PC-3 (cell line): ENCODE results near the gene PPHLN1. TPM values are rescaled to one million over a fixed set of nuclear protein-coding genes. Genes with fewer than 3 reads are reported as not detected.

ENCODE experiments used
- ATAC-seq: fragments of 200-7000 bp; cut with Tn5 transposase; 2 replicates; pipeline ENCODE4 v1.9.1; 2020; ENCODE audit warnings: mild to moderate bottlenecking, moderate library complexity
- BruUV-seq: library from RNA; stranded (reverse); fragments of 400-500 nt; replicated peaks from 2 replicates; lab custom pipeline; 2021; lab: Mats Ljungman, UMichigan
- CTCF ChIA-PET: fragments of 300-600 bp; sonication (Branson Sonifier 250); formaldehyde crosslinking; loops from one replicate; lab custom pipeline; 2022; ENCODE audit warnings: antibody characterized with exemption; lab: Charles Lee
- POLR2A ChIA-PET: fragments of 300-600 bp; sonication (Branson Sonifier 250); formaldehyde crosslinking; loops from one replicate; lab custom pipeline; 2022; ENCODE audit warnings: antibody characterized with exemption; ENCODE audit not compliant: unreplicated experiment; lab: Charles Lee
- DNase-seq: peaks from one replicate; pipeline ENCODE4 v3.0.0-alpha.2; 2015
- H2AFZ ChIP-seq: fragments of 300-600 bp; sonication (generic); 2 replicates; pipeline ENCODE4 v1.6.0; 2016; ENCODE audit warnings: antibody characterized with exemption, low read length
- H3F3A ChIP-seq: fragments of 300-600 bp; sonication (generic); one replicate; pipeline ENCODE4 v1.6.0; 2017; ENCODE audit warnings: antibody characterized with exemption, low read length, control low read depth, mild to moderate bottlenecking; ENCODE audit not compliant: unreplicated experiment
- H3K27ac ChIP-seq: fragments of 300-600 bp; sonication (generic); 2 replicates; pipeline ENCODE4 v1.5.1; 2016; ENCODE audit warnings: mild to moderate bottlenecking, low read length
- H3K27me3 ChIP-seq: fragments of 300-600 bp; sonication (generic); 2 replicates; pipeline ENCODE4 v1.6.1; 2016; ENCODE audit warnings: low read length, mixed read lengths
- H3K36me3 ChIP-seq: fragments of 300-600 bp; sonication (generic); 2 replicates; pipeline ENCODE4 v1.6.1; 2016; ENCODE audit warnings: low read depth, mixed run types, low read length, mixed read lengths
- H3K4me1 ChIP-seq: fragments of 300-600 bp; sonication (generic); 2 replicates; pipeline ENCODE4 v1.5.1; 2016; ENCODE audit warnings: low read length; ENCODE audit not compliant: insufficient read depth
- H3K4me2 ChIP-seq: fragments of 300-600 bp; sonication (generic); 2 replicates; pipeline ENCODE4 v1.6.0; 2016; ENCODE audit warnings: low read length
- H3K4me3 ChIP-seq: fragments of 300-600 bp; sonication (generic); 2 replicates; pipeline ENCODE4 v1.5.1; 2016; ENCODE audit warnings: mild to moderate bottlenecking, low read length, mixed read lengths
- H3K79me2 ChIP-seq: fragments of 300-600 bp; sonication (generic); 2 replicates; pipeline ENCODE4 v1.6.1; 2017; ENCODE audit warnings: low read length, mixed read lengths
- H3K9ac ChIP-seq: fragments of 300-600 bp; sonication (generic); 2 replicates; pipeline ENCODE4 v1.6.0; 2016; ENCODE audit warnings: mild to moderate bottlenecking, low read length
- H3K9me2 ChIP-seq: fragments of 300-600 bp; sonication (generic); replicated peaks from 2 replicates; pipeline ENCODE4 v1.6.1; 2016; ENCODE audit warnings: mixed run types, low read length, mixed read lengths
- H3K9me3 ChIP-seq: fragments of 300-600 bp; sonication (generic); 2 replicates; pipeline ENCODE4 v1.6.1; 2016; ENCODE audit warnings: low read length, mixed read lengths
- H4K20me1 ChIP-seq: fragments of 300-600 bp; sonication (generic); 2 replicates; pipeline ENCODE4 v1.6.1; 2016; ENCODE audit warnings: low read length, mixed read lengths
- EZH2 ChIP-seq: fragments of 300-600 bp; sonication (generic); IDR thresholded peaks from one replicate; pipeline ENCODE4 v1.6.1; 2017; ENCODE audit warnings: antibody characterized with exemption, mild to moderate bottlenecking, low read length; ENCODE audit not compliant: unreplicated experiment
- EZH2phosphoT487 ChIP-seq: fragments of 300-600 bp; sonication (generic); IDR thresholded peaks from 2 replicates; pipeline ENCODE4 v1.6.1; 2018; ENCODE audit warnings: mild to moderate bottlenecking, antibody characterized with exemption, low read length, borderline replicate concordance
- intact Hi-C: fragments of 100-400 bp; cut with micrococcal nuclease; formaldehyde crosslinking; loops from 2 replicates; pipeline ENCODE4 v1.9.0; 2023
- total RNA-seq: library from RNA; depleted of rRNA; stranded (reverse); fragments of >200 nt; gene quantifications from 2 replicates; pipeline ENCODE4 v1.2.3, GENCODE V29; 2014
- TF ChIP-seq, protein P1 (sequence below): fragments of 300-600 bp; sonication (generic); conservative IDR thresholded peaks from 2 replicates; pipeline ENCODE4 v1.5.1; 2017; ENCODE audit warnings: antibody characterized with exemption, low read depth, mild to moderate bottlenecking, low read length

Gene PPHLN1
- total RNA-seq, 1 experiment from 2014 or later: 82.0 TPM

DNA sequence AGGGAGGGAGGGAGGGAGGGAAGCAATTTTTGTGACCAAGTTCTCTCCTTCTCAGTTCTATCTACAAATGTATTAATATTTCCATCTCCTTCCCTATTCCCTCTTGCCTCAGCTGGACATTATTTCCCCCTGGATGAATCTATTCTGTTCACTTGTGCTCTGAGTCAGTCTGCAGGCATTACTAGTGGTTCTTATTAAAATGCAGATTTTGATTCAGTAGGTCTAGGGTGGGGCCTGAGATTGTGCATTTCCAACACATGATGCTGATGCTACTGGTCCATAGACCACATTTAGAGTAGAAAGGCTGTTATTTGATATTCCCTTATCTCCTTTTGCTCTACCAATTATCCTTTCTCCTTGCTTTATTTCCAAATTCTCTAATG lies 47.8 kb upstream of the PPHLN1 start:
- intact Hi-C loops: no loop called here
- Histone ChIP-seq H3K4me3 (no peak overlapping the region), H3K79me2 (no peaks in the 10 kb centered on the region), H3K4me2 (no peak overlapping the region), H3K27me3 (0 out of 2 replicates have a peak, but pooled peaks cover 2% of the 10 kb centered on the region), H3K9me2 (no peaks in the 10 kb centered on the region), H3K4me1 (no peaks in the 10 kb centered on the region), H3K36me3 (no peaks in the 10 kb centered on the region), H3K9ac (no peak overlapping the region), H3F3A (no peaks in the 10 kb centered on the region), H3K9me3 (no peaks in the 10 kb centered on the region), H4K20me1 (no peaks in the 10 kb centered on the region), H3K27ac (no peak overlapping the region), H2AFZ (no peak overlapping the region)
- ATAC-seq (no peak), DNase-seq (no peak)
- POLR2A ChIA-PET: no interaction called here
- TF ChIP-seq EZH2 (no peak), EZH2phosphoT487 (no peak)
- TF ChIP-seq, protein P1, sequence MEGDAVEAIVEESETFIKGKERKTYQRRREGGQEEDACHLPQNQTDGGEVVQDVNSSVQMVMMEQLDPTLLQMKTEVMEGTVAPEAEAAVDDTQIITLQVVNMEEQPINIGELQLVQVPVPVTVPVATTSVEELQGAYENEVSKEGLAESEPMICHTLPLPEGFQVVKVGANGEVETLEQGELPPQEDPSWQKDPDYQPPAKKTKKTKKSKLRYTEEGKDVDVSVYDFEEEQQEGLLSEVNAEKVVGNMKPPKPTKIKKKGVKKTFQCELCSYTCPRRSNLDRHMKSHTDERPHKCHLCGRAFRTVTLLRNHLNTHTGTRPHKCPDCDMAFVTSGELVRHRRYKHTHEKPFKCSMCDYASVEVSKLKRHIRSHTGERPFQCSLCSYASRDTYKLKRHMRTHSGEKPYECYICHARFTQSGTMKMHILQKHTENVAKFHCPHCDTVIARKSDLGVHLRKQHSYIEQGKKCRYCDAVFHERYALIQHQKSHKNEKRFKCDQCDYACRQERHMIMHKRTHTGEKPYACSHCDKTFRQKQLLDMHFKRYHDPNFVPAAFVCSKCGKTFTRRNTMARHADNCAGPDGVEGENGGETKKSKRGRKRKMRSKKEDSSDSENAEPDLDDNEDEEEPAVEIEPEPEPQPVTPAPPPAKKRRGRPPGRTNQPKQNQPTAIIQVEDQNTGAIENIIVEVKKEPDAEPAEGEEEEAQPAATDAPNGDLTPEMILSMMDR: no peak
- CTCF ChIA-PET: no interaction called here
- no TSS peak for BruUV-seq

- H3K27ac ChIP-seq: no peak overlapping the region
- H3K36me3 ChIP-seq: no peaks in the 10 kb centered on the region
- H3K4me3 ChIP-seq: no peak overlapping the region
- intact Hi-C loops: no loop called here
- H3K9ac ChIP-seq: no peak overlapping the region
- no peak overlapping the region for H2AFZ ChIP-seq
- DNase-seq (no peak), ATAC-seq (no peak)
- no peaks in the 10 kb centered on the region for H3K9me2 ChIP-seq
- TF ChIP-seq, protein P1: no peak
- TF ChIP-seq EZH2: no peak
- no peak for TF ChIP-seq EZH2phosphoT487
- H3K4me1 ChIP-seq: no peaks in the 10 kb centered on the region
- no TSS peak for BruUV-seq
- H3F3A ChIP-seq: no peaks in the 10 kb centered on the region
- 0 out of 2 replicates have a peak, but pooled peaks cover 2% of the 10 kb centered on the region for H3K27me3 ChIP-seq
- no peaks in the 10 kb centered on the region for H3K79me2 ChIP-seq
- POLR2A ChIA-PET: no interaction called here
- no peak overlapping the region for H3K4me2 ChIP-seq
- no peaks in the 10 kb centered on the region for H4K20me1 ChIP-seq
- CTCF ChIA-PET: no interaction called here
- H3K9me3 ChIP-seq: no peaks in the 10 kb centered on the region
Observed at GRCh38 chr12:42281278-42281677, 44.7 kb upstream of the PPHLN1 start.

GRCh38 chr12:42281844-42282243 lies 44.1 kb upstream of the PPHLN1 start:
- Histone ChIP-seq H4K20me1 (no peaks in the 10 kb centered on the region), H3F3A (no peaks in the 10 kb centered on the region), H3K79me2 (no peaks in the 10 kb centered on the region), H3K27me3 (0 out of 2 replicates have a peak, but pooled peaks cover 2% of the 10 kb centered on the region), H3K9me2 (no peaks in the 10 kb centered on the region), H3K4me2 (no peak overlapping the region), H3K4me3 (no peak overlapping the region), H3K27ac (no peak overlapping the region), H2AFZ (no peak overlapping the region), H3K4me1 (no peaks in the 10 kb centered on the region), H3K9ac (no peak overlapping the region), H3K36me3 (no peaks in the 10 kb centered on the region), H3K9me3 (no peaks in the 10 kb centered on the region)
- ChIA-PET CTCF (no interaction called here), POLR2A (no interaction called here)
- intact Hi-C loops: no loop called here
- ATAC-seq (no peak), DNase-seq (no peak)
- no TSS peak for BruUV-seq
- TF ChIP-seq, protein P1: no peak
- TF ChIP-seq EZH2phosphoT487: no peak
- no peak for TF ChIP-seq EZH2
